Endometrium (tissue), 2 donors: ENCODE results near the gene SFPQ.
"Not testable (repeated sequence)": the region's sequence is repeated elsewhere in the genome, so short reads cannot be mapped to it uniquely, and the experiment has no call there.

Experiments
- FAIRE-seq: peaks from 2 replicates; lab custom pipeline; 2012; peaks lifted over from hg19 to GRCh38; lab: Jason Lieb, UNC
- donor health status: control.
- donor health status: control.

SFPQ gene, protein sequence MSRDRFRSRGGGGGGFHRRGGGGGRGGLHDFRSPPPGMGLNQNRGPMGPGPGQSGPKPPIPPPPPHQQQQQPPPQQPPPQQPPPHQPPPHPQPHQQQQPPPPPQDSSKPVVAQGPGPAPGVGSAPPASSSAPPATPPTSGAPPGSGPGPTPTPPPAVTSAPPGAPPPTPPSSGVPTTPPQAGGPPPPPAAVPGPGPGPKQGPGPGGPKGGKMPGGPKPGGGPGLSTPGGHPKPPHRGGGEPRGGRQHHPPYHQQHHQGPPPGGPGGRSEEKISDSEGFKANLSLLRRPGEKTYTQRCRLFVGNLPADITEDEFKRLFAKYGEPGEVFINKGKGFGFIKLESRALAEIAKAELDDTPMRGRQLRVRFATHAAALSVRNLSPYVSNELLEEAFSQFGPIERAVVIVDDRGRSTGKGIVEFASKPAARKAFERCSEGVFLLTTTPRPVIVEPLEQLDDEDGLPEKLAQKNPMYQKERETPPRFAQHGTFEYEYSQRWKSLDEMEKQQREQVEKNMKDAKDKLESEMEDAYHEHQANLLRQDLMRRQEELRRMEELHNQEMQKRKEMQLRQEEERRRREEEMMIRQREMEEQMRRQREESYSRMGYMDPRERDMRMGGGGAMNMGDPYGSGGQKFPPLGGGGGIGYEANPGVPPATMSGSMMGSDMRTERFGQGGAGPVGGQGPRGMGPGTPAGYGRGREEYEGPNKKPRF

DNA sequence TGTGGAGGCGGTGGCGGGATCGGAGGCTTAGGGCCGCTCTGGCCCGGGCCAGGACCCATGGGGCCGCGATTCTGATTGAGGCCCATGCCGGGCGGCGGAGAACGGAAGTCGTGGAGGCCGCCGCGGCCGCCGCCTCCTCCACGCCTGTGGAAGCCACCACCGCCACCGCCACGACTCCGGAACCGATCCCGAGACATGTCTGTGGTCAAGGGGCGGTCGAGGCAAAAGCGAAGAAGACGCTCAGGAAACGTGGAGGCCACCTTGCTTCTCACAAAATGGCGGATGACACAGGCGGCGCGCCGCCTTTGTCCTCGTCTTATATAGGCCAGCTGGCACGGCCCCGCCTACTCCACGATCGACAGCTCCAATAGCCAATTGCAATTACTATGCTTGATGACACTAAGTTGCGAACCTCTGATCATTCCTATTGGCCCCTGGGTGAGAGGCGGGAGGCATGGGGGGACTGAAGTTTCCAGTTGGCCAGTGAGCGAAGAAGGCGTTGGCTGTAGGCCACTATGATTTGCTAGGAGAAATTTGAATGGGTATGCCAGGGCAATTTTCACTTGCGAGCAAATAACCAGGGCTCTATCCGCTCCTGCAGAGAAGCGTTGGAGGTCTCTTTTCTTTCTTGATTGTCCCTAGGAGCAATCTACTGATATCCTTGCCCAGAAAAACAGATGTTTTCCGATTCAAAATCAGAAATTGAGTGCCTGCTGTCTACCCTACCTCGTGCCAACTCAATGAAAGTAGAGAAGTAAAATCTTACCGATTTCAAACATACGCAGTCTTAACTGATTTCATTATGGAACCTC, at the start of gene SFPQ:
SFPQ (minus strand) TSS at position 293 of the 812 bp plus-strand sequence; CDS start at position 197, 96 bp downstream.
- peak; percentile 97 for FAIRE-seq

DNA sequence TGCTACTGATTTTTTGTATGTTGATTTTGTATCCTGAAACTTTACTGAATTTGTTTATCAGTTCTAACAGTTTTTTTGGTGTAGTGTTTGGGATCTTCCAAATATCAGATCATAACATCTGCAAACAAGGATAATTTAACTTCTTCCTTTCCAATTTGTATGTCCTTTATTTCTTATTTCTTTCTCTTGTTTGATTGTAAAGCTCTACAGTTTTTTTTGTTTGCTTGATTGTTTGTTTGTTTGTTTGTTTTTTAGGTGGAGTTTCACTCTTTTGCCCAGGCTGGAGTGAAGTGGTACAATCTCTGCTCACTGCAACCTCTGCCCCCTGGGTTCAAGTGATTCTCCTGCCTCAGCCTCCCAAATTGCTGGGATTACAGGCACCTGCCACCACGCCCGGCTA, 43.8 kb upstream of the SFPQ start:
- not testable (repeated sequence) for FAIRE-seq

DNA sequence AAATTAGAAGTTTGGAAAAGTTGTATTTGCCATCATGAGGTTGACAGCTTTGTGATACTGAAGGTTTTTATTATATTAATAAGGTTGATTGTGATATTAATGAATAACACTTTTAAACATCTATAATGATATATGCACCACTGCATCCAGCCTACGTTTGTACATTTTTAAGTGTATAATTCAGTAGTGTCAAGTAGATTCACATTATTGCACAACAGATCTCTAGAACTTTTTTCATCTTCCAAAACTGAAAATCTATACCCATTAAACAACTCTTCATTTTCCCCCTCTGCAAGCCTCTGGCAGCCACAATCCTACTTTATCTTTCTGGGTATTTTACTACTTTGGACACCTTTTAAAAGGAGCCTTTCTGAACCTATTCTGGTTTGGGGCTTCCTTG, 38.3 kb upstream of the SFPQ start:
- FAIRE-seq, result no peak

DNA sequence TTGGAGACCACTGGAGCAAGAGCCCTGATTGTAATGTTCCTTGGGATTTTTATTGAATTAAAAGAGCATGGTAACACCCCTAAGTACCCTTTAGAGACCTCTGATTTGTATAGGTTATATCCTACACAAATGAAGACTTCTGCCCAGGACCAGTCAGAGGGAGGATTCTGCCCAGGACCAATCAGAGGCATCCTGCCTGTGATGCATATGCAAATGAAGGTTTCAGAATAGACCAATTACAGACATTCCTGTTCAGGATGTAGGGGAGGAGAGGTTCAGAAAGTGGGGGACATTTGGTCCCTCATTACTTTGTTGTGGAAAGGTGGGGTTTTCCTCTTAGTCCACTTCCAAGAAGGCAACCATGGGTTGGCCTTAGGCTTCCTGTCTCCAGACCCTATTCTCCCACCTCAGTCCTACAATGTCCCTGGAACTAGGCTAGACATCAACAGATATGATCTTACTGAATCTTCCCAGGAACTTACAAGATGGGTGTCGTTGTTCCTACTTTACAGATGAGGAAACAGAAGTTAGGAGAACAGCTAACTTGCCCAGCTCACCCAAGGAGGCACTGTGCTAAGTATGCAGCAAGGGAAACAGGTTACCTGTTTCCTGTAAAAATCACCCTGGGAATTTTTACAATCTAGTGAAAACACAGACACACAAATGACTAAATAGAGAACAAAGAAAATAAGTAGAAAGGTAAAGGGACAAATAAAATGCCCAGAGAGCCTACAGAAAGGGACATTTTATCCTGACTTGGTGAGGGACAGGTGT, 36.8 kb upstream of the SFPQ start:
- no peak for FAIRE-seq

DNA sequence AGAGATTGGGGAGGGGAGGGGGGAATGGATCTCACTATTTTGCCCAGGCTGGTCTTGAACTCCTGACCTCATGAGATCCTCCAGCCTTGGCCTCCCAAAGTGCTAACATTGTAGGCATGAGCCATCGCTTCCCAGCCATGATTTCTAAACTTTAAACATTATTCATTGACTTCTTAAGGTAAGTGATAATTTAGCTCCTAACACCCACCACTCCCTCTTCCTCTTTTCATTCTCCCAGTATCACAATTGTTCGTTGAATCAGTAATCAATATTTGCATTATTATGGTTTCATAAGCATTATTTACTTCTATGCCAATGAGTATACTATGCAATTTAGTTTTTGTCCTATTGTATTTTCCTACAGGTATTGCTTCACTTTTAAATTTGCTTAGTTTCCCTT, 33.6 kb upstream of the SFPQ start:
- FAIRE-seq, result no peak

DNA sequence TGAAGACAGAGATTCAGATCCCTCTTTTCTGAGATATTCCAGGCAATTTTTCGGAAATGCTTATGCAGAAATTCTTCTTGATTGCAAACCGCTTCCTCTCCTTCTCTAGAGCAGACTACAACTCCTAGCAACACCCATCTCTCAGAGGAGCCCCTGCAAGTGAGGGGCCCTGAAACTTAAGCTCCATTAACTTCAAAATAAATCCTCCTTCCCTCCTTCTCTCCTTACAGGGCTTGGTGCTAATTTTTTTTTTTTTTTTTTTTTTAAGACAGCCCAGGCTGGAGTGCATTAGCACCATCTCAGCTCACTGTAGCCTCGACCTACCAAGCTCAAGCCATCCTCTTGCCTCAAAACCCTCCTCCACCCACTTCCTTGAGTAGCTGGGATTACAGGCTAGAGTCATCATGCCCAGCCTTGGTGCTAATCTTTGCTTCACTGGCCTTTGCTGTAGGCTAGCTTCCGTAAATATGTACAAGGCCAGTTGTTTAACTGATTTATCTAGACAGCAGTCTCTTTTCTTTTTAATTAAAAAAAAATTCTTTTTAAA, 30.2 kb upstream of the SFPQ start:
- no peak for FAIRE-seq

DNA sequence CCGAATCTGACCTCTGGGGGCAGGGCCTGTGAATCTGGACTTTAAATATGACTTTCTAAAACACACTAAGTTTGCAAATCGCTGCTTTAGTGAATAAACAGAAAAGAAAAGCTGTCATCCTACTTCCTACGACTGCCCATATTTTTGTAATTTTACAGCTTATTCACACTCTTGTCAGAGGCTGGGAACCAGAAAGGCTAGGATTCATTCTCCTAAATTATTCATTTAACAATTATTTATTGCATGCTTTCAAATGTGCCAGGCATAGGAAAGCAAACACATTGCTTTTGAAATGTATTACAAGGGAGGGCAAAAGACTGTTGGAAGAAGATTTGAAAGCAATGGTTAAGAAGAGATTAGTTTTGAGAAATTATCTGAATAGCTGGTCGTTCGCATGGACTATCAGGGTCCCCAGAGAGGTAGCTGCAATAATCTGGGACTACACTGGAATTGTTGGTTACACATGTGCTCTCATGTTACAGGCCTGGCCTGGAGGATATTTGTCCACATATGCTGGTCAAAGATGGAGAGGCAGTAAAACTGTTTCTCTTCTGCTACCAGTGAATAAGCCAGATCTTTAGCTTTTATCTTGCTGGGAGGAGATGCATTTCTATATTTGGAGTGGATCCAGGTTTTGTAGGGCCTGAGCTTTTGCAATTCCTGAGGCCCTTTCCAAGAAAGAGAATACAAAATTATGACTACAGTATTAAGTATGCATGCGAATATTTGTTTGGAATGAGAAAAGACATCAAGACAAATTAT, 29.6 kb upstream of the SFPQ start:
- no peak for FAIRE-seq

DNA sequence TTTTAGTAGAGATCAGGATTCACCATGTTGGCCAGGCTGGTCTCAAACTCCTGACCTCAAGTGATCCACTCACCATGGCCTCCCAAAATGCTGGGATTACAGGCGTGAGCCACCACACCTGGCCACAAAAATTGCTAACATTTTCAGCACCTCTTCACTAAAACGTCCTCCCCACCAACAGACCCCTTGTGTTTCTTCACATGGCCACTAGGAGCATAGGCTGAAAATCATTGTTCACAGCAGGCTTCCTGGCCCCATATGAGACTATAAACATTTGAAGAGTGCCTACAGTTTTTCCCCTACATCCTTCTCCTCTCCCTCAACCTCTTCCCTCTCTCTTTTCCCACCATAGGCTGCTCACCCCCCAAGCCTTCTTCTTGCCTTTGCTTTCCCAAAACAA, 28.0 kb upstream of the SFPQ start:
- no peak for FAIRE-seq

DNA sequence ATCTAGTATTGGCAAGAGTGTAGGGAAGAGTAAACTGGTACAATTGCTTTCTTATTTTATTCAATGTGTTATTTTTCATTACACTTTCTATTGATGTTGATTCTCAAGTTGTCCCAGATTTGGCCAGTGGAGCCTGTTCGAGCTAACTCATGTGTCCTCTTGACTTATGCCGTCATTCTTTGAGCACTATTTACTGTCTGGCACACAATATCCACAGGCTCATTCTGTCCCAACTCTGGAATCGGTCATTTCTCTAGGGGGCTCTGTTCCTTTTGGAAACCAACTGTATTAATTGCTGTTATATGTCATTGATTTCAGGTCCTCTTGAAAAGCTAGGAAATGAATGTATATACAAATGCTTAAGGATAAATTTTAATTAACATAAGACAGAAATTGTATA, 22.4 kb upstream of the SFPQ start:
- no peak for FAIRE-seq

DNA sequence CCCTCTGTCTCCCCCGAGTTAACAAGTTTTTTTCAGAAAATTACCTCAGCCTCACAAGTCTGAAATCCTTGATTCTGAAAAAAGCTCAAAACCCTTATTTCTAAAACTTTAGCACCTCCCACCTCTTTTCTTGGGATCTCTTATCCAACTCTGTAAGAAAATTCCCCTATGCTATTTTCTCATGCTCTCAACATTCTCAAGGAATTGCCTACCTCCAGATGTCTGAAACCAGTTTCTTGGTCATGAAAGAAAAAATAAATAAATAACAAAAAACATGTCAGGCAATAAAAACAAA, 18.1 kb upstream of the SFPQ start:
- FAIRE-seq, result no peak

DNA sequence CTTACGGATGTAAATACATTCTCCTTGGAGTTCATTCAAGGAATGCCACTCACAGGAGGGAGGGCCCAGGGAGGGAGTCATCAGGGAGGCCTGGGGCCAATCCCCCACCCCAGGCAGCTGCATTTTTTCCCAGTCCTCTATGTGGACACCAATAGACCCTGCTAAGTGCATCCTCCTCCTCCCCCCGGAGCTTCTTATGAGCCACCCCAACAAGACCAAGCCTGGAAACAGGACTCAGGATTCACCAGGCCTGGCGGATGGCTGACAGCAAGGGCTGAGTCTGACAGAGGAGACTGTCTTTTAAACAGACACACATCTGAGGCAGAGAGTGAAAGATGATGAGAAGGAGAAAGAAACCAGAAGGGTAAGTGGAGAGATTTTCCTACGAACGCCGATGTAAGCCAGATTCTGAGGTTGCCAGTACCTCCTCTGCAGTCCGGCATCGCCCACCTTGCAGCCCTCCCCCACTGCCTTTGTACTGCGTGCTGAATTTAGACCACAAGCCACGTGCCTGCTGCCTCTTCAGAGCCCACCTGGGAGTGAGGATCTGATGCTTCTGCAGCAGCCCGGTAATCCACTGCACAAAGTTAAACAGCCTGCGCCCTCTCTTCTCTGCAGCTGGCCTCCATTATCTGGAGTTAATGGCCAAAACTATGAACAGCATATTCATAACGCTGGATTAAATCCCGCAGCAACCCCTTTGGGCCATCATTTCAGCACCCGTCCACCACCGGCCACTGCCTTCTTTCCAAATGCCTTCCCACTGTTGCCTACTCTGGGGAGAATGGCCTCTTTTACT, 17.6 kb upstream of the SFPQ start:
- FAIRE-seq, result no peak

DNA sequence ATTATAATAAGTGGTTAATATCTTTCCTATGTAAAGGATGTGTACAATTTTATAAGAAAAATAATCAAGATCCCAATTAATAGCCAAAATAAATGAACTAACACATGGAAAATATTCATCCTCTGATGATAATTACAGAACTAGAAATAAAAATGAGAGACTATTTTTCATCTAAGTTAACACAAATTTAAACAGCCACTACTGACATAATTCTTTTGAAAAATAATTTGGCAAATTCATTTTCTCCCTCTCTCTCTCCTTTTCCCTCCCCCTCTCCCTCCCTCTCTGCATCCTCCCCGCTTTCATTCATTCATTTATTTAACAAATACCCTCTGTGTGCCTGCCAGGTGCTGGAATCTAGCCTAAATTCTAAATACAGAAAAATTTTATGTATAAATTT, 10.3 kb upstream of the SFPQ start:
- FAIRE-seq, result no peak

DNA sequence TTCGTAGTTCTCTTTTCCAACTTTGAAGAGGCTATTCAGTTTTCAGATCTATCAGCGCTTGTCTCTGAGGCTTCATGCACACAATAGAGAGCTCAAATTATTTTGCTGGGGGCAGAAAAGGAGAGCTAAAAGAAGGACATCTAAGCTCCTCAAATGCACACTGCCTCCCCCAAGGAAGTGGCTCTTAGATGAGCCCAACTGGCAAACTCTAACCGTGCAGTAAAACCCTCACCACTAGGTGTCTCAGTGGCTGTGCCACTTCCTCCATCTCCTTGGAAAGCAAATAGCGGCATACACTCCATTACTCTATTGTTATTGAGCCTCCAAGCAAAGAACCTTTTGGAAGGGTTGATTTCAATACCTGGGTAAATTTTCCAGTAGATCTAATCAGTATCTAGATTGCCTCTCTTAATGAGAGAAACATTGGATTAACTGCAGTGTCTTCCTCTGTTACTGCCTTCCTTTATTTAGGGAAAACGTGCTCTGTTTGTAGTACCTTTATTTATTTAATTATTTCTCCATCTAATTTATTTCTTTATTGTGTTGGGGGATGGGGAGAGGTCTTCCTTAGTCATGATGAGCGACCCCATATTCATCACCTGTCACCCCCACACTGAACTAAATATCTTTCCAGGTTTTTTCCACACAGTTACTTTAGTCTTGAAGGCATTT, 9.2 kb upstream of the SFPQ start:
- no peak for FAIRE-seq

DNA sequence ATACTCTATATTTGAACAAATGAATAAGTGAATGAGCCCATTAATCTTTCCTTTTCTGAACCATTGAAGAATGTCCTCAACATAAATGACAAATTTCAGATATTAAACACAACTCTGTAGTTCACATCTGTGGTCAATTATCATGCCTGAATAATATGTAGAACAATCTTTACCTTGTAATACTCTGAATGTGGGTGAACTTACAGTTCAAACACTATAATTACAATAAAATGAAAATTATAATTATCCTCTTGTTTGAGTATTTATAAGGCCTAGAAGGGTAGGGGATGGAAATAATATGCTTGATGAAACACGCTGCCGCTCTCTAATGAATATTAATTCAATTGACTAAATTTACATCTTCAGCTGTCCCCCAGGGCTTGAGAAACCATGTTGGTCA, 8.7 kb upstream of the SFPQ start:
- no peak for FAIRE-seq

DNA sequence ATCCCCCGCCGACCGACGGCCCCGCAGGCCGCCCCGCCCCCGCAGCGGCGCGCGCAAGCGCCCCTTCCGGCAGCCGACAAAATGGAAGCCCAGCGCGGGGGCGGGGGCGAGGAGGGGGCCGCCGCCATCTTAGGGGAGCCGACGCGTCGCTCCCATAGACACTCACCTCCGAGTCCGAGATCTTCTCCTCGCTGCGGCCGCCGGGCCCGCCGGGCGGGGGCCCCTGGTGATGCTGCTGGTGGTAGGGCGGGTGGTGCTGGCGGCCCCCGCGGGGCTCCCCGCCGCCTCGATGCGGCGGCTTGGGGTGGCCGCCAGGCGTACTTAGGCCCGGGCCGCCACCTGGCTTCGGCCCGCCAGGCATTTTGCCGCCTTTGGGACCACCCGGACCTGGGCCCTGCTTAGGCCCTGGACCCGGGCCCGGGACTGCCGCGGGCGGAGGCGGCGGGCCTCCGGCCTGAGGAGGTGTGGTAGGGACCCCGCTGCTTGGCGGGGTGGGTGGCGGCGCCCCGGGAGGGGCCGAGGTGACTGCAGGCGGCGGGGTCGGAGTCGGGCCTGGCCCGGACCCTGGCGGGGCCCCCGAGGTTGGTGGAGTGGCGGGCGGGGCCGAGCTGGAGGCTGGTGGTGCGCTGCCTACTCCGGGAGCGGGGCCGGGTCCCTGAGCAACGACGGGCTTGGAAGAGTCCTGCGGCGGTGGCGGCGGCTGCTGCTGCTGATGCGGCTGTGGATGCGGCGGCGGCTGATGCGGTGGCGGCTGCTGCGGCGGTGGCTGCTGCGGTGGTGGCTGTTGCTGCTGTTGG, 691 bp downstream of the SFPQ start:
- no peak for FAIRE-seq

DNA sequence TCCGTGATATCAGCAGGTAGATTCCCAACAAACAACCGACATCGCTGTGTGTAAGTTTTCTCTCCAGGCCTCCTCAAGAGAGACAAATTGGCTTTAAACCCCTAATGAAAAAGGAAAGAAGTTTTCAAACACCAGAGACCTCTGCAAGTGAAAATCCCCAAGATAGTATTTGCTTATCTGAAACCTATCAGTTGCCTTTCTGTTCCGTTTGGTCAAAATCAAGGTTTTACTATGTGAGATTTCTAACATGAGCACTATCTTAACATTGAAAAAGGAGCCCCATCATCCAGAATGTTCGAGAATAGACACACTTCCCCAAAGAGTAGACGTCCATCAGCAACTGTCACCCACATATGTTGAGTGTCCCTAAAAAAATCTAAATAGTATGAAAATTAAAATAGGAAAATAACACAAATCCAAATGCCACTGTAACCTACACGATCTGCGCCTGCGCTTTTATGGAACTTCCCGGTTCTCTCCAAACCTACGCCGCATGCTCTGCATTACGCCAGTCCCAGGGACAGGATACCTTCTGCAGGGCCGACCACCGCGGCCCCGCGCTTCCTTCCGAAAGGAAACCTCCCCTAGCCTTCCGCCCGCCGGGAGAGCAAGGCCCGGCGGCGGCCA, 1.4 kb downstream of the SFPQ start:
- FAIRE-seq, result no peak

DNA sequence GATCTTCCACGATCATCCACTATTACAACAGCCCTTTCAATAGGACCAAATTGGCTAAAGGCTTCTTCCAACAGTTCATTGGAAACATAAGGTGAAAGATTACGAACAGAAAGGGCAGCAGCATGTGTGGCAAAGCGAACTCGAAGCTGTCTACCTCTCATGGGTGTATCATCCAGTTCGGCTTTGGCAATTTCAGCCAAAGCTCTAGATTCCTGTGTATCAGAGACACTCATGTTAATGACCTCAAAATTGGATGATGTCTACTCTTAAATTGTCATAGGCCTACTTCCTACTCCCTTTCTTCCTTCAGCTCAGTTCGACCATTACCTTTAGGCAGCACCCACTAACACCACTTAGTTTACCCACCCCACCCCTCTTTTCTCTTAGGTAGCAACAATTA, 2.2 kb downstream of the SFPQ start:
- no peak for FAIRE-seq

DNA sequence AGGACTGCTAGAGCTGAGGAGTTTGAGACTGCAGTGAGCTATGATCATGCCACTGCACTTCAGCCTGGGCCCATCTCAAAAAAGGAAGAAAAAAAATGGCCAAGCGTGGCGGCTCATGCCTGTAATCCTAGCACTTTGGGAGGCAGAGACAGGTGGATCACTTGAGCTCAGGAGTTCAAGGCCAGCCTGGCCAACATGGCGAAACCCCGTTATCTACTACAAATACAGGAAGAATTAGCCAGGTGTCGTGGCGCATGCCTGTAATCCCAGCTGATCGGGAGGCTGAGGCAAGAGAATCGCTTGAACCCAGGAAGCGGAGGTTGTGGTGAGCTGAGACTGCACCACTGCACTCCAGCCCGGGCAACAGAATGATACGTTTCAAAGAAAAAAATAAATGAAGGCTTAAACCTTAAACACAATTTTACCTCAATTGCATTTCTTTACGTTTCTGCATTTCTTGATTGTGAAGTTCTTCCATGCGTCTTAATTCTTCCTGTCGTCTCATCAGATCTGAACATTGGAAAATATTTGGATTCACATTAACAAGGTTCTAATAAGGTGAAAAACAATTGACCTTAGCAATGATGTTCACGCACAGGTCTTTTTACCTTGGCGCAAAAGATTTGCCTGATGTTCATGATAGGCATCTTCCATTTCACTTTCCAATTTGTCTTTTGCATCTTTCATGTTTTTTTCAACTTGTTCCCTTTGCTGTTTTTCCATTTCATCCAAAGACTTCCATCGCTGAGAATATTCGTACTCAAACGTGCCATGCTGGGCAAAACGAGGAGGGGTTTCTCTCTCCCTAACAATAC, 4.2 kb downstream of the SFPQ start:
- FAIRE-seq, result no peak
